Spleen (tissue), 7 donors: ENCODE results near the gene SLF1.

ENCODE experiments used
- POLR2A ChIP-seq, 3 donors: fragments of 450-650 bp; IDR thresholded peaks; one replicate each; pipeline ENCODE4 v1.5.1; 2017; ENCODE audit warnings: antibody characterized with exemption in 3 of 3, mild to moderate bottlenecking in 1 of 3
- POLR2AphosphoS5 ChIP-seq, 3 donors: sonication (generic); formaldehyde crosslinking; IDR thresholded peaks; one replicate each; pipeline ENCODE4 v1.5.1; 2017; ENCODE audit warnings: antibody characterized with exemption in 3 of 3
- TF ChIP-seq, protein P1 (sequence below), 11 experiments: fragments of 200-600 bp in 7 of 11; fragments of 450-650 bp in 4 of 11; sonication (generic) in 4 of 11; IDR thresholded peaks in 8 of 11; conservative IDR thresholded peaks in 3 of 11; 1 replicate in 7 of 11; 2 replicates in 4 of 11; pipeline versions ENCODE4 v1.4.0 to v1.8.0; 2016 to 2021; ENCODE audit warnings: antibody characterized with exemption in 11 of 11, inconsistent platforms in 4 of 11, mild to moderate bottlenecking in 1 of 11
- donor health status: DM: no; HTN: no; CAD: no; lungs with moderate emphysema.
- donor health status: DM: no; HTN: no; CAD: no.
- donor health status: DM: no; HTN: no; CAD: no.

DNA sequence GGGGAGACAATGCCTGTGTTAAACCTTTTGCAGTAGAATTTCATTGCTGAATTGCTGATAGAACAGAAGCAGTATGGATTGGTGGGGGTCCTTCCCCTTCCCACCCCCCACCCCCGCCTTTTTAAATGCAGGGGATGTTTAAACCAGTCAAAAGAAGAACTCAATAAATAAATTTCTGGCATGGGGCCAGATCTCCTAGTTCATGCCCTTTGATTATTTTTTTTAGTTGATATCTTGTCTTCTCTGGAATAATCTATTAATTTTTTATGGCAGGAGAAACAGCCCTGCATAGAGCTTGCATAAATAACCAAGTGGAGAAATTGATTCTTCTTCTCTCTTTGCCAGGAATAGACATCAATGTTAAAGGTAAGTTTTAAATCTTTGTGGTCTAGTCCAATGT lies 72.8 kb downstream of the SLF1 start:
- TF ChIP-seq, protein P1, sequence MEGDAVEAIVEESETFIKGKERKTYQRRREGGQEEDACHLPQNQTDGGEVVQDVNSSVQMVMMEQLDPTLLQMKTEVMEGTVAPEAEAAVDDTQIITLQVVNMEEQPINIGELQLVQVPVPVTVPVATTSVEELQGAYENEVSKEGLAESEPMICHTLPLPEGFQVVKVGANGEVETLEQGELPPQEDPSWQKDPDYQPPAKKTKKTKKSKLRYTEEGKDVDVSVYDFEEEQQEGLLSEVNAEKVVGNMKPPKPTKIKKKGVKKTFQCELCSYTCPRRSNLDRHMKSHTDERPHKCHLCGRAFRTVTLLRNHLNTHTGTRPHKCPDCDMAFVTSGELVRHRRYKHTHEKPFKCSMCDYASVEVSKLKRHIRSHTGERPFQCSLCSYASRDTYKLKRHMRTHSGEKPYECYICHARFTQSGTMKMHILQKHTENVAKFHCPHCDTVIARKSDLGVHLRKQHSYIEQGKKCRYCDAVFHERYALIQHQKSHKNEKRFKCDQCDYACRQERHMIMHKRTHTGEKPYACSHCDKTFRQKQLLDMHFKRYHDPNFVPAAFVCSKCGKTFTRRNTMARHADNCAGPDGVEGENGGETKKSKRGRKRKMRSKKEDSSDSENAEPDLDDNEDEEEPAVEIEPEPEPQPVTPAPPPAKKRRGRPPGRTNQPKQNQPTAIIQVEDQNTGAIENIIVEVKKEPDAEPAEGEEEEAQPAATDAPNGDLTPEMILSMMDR (IDR thresholded peaks at IDR 0.05 in 8 of 11, conservative IDR thresholded peaks at IDR 0.05 in 3 of 11), result no peak
- no peak for TF ChIP-seq POLR2AphosphoS5 (IDR thresholded peaks at IDR 0.05)
- no peak for TF ChIP-seq POLR2A (IDR thresholded peaks at IDR 0.05)
